ENCODE results near the gene AASDHPPT. TPM values are rescaled to one million over a fixed set of nuclear protein-coding genes. Genes with fewer than 3 reads are reported as not detected.

The AASDHPPT gene, protein sequence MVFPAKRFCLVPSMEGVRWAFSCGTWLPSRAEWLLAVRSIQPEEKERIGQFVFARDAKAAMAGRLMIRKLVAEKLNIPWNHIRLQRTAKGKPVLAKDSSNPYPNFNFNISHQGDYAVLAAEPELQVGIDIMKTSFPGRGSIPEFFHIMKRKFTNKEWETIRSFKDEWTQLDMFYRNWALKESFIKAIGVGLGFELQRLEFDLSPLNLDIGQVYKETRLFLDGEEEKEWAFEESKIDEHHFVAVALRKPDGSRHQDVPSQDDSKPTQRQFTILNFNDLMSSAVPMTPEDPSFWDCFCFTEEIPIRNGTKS
- total RNA-seq, result 47.3 TPM
- 10 to 100 TPM; 39.0 to 55.0 (median 50.0) TPM for polyA plus RNA-seq (ENCODE audit: insufficient read depth in 1 of 8, insufficient read length in 8 of 8, low replicate concordance in 1 of 8)
- long read RNA-seq, donor 1, transcript AASDHPPT-201 (6 exons, 2,955 nt), result major isoform, 28 of 37 reads
- long read RNA-seq, donor 1, partial matches to known transcripts, result 8 of 37 reads
- long read RNA-seq, donor 1, other reads (novel, unspliced or antisense), result 0 of 37 reads
- long read RNA-seq, donor 2, transcript AASDHPPT-201 (6 exons, 2,955 nt), result major isoform, 7 of 7 reads
- long read RNA-seq, donor 2, partial matches to known transcripts, result 0 of 7 reads
- long read RNA-seq, donor 2, other reads (novel, unspliced or antisense), result 0 of 7 reads
- long read RNA-seq, donor 3, full-length matches to known transcripts, result 40 of 40 reads
- long read RNA-seq, donor 3, partial matches to known transcripts, result 0 of 40 reads
- long read RNA-seq, donor 3, other reads (novel, unspliced or antisense), result 0 of 40 reads
- long read RNA-seq, donor 4, transcript AASDHPPT-201 (6 exons, 2,955 nt), result major isoform, 18 of 20 reads
- long read RNA-seq, donor 4, partial matches to known transcripts, result 0 of 20 reads
- long read RNA-seq, donor 4, other reads (novel, unspliced or antisense), result 0 of 20 reads
- long read RNA-seq, donor 5, full-length matches to known transcripts, result 88 of 88 reads
- long read RNA-seq, donor 5, partial matches to known transcripts, result 0 of 88 reads
- long read RNA-seq, donor 5, other reads (novel, unspliced or antisense), result 0 of 88 reads
- long read RNA-seq, donor 6, transcript AASDHPPT-201 (6 exons, 2,955 nt), result major isoform, 50 of 54 reads
- long read RNA-seq, donor 6, partial matches to known transcripts, result 0 of 54 reads
- long read RNA-seq, donor 6, other reads (novel, unspliced or antisense), result 0 of 54 reads
- long read RNA-seq, donor 7, transcript AASDHPPT-201 (6 exons, 2,955 nt), result major isoform, 50 of 50 reads
- long read RNA-seq, donor 7, partial matches to known transcripts, result 0 of 50 reads
- long read RNA-seq, donor 7, other reads (novel, unspliced or antisense), result 0 of 50 reads
- long read RNA-seq, donor 8, transcript AASDHPPT-201 (6 exons, 2,955 nt), result major isoform, 24 of 26 reads
- long read RNA-seq, donor 8, partial matches to known transcripts, result 0 of 26 reads
- long read RNA-seq, donor 8, other reads (novel, unspliced or antisense), result 0 of 26 reads
- long read RNA-seq, donor 9, full-length matches to known transcripts, result 41 of 41 reads
- long read RNA-seq, donor 9, partial matches to known transcripts, result 0 of 41 reads
- long read RNA-seq, donor 9, other reads (novel, unspliced or antisense), result 0 of 41 reads
- long read RNA-seq, donor 10, full-length matches to known transcripts, result 54 of 54 reads
- long read RNA-seq, donor 10, partial matches to known transcripts, result 0 of 54 reads
- long read RNA-seq, donor 10, other reads (novel, unspliced or antisense), result 0 of 54 reads
- long read RNA-seq, donor 11, transcript AASDHPPT-201 (6 exons, 2,955 nt), result major isoform, 29 of 53 reads
- long read RNA-seq, donor 11, partial matches to known transcripts, result 24 of 53 reads
- long read RNA-seq, donor 11, other reads (novel, unspliced or antisense), result 0 of 53 reads

DNA sequence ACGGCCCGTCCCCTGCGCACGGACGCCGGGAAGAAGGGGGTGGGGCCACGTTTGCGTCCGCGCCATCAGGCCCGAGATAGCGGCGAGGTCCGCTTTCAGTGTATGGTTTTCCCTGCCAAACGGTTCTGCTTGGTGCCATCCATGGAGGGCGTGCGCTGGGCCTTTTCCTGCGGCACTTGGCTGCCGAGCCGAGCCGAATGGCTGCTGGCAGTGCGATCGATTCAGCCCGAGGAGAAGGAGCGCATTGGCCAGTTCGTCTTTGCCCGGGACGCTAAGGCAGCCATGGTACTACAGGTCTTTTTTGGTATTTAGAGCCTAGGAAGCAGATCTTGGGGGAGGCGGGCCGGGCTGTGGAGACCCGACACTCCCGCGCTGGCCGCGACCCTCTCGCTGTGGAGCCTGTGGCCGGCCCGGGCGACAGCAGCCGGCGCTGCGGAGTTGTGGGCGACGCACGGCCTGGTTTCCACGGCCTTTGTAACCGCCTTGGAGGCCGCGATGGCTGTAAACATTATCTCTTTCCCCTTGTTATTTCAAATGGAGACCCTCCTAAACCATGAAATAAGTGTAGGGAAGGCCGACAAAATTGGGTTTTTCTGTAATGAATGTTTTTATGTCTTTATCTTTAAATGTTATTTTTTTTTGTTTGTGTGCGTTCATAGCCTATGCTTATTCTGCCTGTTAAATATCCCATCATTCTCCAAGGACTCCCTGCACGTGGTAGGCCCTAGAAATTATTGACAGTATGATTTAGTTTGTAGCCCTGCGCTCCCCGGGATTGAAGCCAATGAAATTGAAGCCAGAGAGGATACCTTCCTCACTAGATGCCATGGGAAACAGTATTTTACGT is at the start of gene AASDHPPT:
TSS of gene AASDHPPT (plus strand) at position 54 of the 847 bp plus-strand sequence. CDS start at position 103, 49 bp downstream.
- WGBS (ENCODE audit: insufficient coverage), result under 1% methylated on average over 44 of the region's 55 CpGs
- Histone ChIP-seq H3K4me1 (ENCODE audit: control insufficient read depth, insufficient read depth, low read length) (peaks cover 8% of the 10 kb centered on the region), H3K27ac (ENCODE audit: low read length) (peak within 1 kb of the TSS; percentile 100), H3K9me3 (replicated peaks; ENCODE audit: control insufficient read depth, low read depth, low read length) (no peaks in the 10 kb centered on the region), H3K27me3 (ENCODE audit: control insufficient read depth, insufficient read depth, low read length) (no peaks in the 10 kb centered on the region), H3K4me3 (ENCODE audit: low read length) (peak within 1 kb of the TSS; percentile 95), H3K36me3 (ENCODE audit: control insufficient read depth, insufficient read depth, low read length) (peaks cover 9% of the 10 kb centered on the region)
- peak; percentile 69 for DNase-seq

DNA sequence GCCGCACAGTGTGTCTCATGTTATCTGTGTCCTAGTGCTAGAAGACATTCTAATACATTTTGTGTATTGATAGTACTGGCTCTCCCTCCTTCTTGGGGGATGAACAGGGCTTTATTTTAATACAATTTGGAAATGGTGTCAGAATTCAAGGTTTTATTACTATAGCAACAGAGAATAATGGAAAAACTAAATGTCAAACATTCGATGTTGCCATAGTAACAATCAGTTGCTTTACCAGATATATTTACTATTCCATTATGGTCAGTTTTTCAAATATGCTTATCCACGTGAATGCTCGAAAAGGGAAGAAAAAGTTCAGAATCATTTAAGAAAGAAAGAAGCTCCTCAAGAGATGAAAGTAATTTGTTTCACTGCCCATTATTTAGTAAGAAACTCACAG is 46.9 kb upstream of the AASDHPPT start:
- Histone ChIP-seq H3K4me1 (ENCODE audit: control insufficient read depth, insufficient read depth, low read length) (no peaks in the 10 kb centered on the region), H3K9me3 (replicated peaks; ENCODE audit: control insufficient read depth, low read depth, low read length) (no peaks in the 10 kb centered on the region), H3K27me3 (ENCODE audit: control insufficient read depth, insufficient read depth, low read length) (no peaks in the 10 kb centered on the region), H3K36me3 (ENCODE audit: control insufficient read depth, insufficient read depth, low read length) (no peaks in the 10 kb centered on the region), H3K4me3 (ENCODE audit: low read length) (no peak overlapping the region), H3K27ac (ENCODE audit: low read length) (no peak overlapping the region)
- DNase-seq, result no peak
- no CpG with 5 or more reads among the region's 4 CpGs for WGBS (ENCODE audit: insufficient coverage)

DNA sequence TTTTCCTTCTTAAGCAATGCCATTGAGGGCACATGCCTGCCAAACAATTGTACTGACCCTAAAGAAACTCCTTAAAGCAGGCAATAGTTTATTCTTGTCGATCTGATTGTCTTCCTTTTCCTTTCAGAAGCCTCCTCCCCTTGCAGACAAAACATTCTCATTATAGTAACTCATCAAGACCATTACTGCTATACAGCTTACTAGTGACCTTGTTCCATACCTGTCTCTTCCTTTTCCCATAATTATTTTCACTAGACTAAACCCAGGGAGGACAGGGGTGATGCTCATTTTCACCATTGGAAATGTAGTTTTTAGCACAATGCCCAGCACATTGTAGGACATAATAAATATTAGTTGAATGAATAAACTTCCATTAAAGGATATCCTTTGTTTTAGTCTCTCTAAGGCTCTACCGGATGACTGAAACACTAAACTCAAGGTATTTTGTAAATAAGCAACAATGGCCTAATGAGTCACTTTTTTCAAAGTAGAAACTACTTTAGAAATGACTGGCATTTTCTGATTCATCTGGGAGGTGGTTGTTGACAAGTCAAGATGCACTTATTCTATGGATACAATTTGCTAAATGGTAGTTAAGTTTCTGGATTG is 46.2 kb upstream of the AASDHPPT start:
- H3K9me3 ChIP-seq (replicated peaks; ENCODE audit: control insufficient read depth, low read depth, low read length), result no peaks in the 10 kb centered on the region
- WGBS (ENCODE audit: insufficient coverage), result 63% methylated on average over 1 of the region's 2 CpGs
- no peak for DNase-seq
- H3K36me3 ChIP-seq (ENCODE audit: control insufficient read depth, insufficient read depth, low read length), result no peaks in the 10 kb centered on the region
- no peaks in the 10 kb centered on the region for H3K4me1 ChIP-seq (ENCODE audit: control insufficient read depth, insufficient read depth, low read length)
- H3K27ac ChIP-seq (ENCODE audit: low read length), result no peak overlapping the region
- H3K27me3 ChIP-seq (ENCODE audit: control insufficient read depth, insufficient read depth, low read length), result no peaks in the 10 kb centered on the region
- no peak overlapping the region for H3K4me3 ChIP-seq (ENCODE audit: low read length)

DNA sequence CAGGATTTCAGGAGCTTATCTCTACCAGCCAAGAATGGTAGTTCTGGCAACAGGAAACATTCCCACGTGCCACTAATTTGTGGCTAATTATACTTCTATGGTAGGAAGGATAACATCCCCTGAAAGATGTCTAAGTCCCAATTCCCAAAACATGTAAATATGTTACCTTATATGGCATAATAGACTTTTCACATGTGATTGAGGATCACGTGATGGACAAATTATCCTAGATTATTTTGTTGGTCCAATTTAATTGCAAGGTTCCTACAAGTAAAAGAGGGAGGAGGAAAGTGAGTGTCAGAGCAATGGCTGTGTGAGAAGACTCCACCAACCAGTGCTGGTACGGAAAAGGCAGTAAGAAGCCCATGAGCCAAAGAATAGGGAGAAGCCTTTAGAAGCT is 45.5 kb upstream of the AASDHPPT start:
- no peaks in the 10 kb centered on the region for H3K9me3 ChIP-seq (replicated peaks; ENCODE audit: control insufficient read depth, low read depth, low read length)
- H3K4me3 ChIP-seq (ENCODE audit: low read length), result no peak overlapping the region
- H3K27ac ChIP-seq (ENCODE audit: low read length), result no peak overlapping the region
- H3K27me3 ChIP-seq (ENCODE audit: control insufficient read depth, insufficient read depth, low read length), result no peaks in the 10 kb centered on the region
- no CpG with 5 or more reads among the region's 3 CpGs for WGBS (ENCODE audit: insufficient coverage)
- no peaks in the 10 kb centered on the region for H3K36me3 ChIP-seq (ENCODE audit: control insufficient read depth, insufficient read depth, low read length)
- DNase-seq, result no peak
- H3K4me1 ChIP-seq (ENCODE audit: control insufficient read depth, insufficient read depth, low read length), result no peaks in the 10 kb centered on the region

DNA sequence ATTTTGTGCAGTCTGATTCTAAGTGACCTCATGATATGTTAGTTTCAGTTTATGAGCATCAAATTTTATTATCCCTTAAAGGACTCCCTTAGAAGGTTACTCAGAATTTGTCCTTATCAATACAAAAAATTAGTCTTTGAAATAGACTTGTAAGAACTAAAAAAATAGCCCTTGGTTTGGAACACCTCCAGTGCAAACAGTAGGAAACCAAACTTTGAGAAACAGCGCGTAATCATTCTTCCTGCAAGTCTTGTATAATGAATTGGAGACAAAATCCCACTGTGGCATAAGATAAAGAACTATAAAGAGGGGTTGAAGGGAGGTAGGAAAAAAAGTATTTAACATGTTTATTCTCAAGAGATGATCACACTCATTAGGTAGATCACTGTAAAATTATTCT is 44.6 kb upstream of the AASDHPPT start:
- Histone ChIP-seq H3K4me3 (ENCODE audit: low read length) (no peak overlapping the region), H3K27ac (ENCODE audit: low read length) (no peak overlapping the region), H3K4me1 (ENCODE audit: control insufficient read depth, insufficient read depth, low read length) (no peaks in the 10 kb centered on the region), H3K36me3 (ENCODE audit: control insufficient read depth, insufficient read depth, low read length) (no peaks in the 10 kb centered on the region), H3K9me3 (replicated peaks; ENCODE audit: control insufficient read depth, low read depth, low read length) (no peaks in the 10 kb centered on the region), H3K27me3 (ENCODE audit: control insufficient read depth, insufficient read depth, low read length) (no peaks in the 10 kb centered on the region)
- no peak for DNase-seq
- WGBS (ENCODE audit: insufficient coverage), result no CpG with 5 or more reads among the region's 2 CpGs

DNA sequence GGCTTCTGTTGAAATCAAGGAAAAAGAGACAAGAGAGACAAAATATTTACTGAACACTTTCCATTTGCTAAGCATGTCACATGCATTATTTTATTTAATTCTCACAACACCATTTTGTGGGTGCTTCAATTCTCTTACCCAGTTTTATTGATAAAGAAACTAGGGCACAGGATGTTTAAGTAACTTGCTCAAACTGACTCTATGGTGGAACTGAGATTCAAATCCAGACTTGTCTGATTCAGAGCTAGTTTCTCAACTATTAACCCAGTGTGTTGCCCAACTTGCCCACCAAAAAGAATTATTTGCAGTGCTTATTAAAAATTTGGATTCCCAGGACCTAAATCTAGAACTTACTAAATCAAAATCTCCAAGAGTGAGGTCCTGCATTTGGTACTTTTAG is 33.9 kb upstream of the AASDHPPT start:
- Histone ChIP-seq H3K27me3 (ENCODE audit: control insufficient read depth, insufficient read depth, low read length) (no peaks in the 10 kb centered on the region), H3K4me3 (ENCODE audit: low read length) (no peak overlapping the region), H3K9me3 (replicated peaks; ENCODE audit: control insufficient read depth, low read depth, low read length) (no peaks in the 10 kb centered on the region), H3K36me3 (ENCODE audit: control insufficient read depth, insufficient read depth, low read length) (no peaks in the 10 kb centered on the region), H3K27ac (ENCODE audit: low read length) (no peak overlapping the region), H3K4me1 (ENCODE audit: control insufficient read depth, insufficient read depth, low read length) (no peaks in the 10 kb centered on the region)
- no peak for DNase-seq

DNA sequence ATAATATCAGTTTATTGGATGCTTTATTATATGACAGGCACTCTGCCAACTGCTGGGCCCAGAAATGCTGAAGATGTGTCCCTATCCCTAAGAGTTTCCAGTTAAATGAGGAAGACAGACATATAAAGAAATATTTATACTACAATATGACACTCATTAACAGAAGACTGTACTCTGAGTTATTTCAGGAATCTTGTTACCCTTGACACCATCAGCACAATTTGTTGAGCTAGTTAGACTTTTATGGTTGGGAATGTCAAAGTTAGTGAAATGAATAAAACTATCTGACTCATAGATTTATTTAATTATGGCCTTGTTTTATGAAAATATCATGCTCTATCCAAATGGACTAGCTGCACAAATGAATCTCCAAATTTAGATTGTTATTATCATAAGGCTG is 29.8 kb upstream of the AASDHPPT start:
- Histone ChIP-seq H3K27ac (ENCODE audit: low read length) (no peak overlapping the region), H3K36me3 (ENCODE audit: control insufficient read depth, insufficient read depth, low read length) (no peaks in the 10 kb centered on the region), H3K4me3 (ENCODE audit: low read length) (no peak overlapping the region), H3K9me3 (replicated peaks; ENCODE audit: control insufficient read depth, low read depth, low read length) (no peaks in the 10 kb centered on the region), H3K4me1 (ENCODE audit: control insufficient read depth, insufficient read depth, low read length) (no peaks in the 10 kb centered on the region), H3K27me3 (ENCODE audit: control insufficient read depth, insufficient read depth, low read length) (no peaks in the 10 kb centered on the region)
- DNase-seq, result no peak

DNA sequence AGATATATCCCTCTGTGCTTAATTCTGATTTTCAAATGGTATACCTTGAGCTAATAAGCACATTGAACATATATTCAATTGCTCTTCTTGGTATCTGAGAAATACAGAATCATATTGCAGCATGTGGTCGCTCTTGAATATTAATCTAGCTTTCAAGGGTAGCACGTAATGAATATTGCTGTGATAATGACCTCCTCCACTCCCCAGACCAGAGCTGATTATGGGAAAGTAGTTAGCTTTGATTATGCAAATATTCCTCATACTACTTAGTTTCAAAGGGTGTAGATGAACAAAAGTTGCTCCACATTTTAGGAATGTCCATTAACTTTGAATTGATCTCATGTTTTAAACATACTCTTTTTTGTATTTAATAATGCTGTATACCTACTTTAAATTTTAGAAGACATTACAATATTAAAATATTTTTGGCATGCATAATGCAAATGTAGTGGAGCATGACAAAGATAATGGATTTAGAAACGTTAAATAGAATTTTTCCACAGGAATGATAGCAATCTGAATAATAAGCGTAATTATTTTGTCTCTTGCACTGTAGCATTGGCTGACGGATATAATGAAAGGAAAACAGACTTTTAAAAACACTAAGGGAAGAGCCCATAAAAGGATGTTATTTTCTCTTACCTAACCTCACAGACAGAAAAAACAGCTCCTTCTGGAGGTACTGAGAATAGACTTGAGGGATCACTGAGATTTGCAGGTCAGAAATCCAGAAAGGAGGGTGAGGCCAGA is 27.6 kb upstream of the AASDHPPT start:
- Histone ChIP-seq H3K27ac (ENCODE audit: low read length) (no peak overlapping the region), H3K27me3 (ENCODE audit: control insufficient read depth, insufficient read depth, low read length) (no peaks in the 10 kb centered on the region), H3K36me3 (ENCODE audit: control insufficient read depth, insufficient read depth, low read length) (no peaks in the 10 kb centered on the region), H3K9me3 (replicated peaks; ENCODE audit: control insufficient read depth, low read depth, low read length) (no peaks in the 10 kb centered on the region), H3K4me3 (ENCODE audit: low read length) (no peak overlapping the region), H3K4me1 (ENCODE audit: control insufficient read depth, insufficient read depth, low read length) (no peaks in the 10 kb centered on the region)
- no peak for DNase-seq
- no CpG with 5 or more reads among the region's 5 CpGs for WGBS (ENCODE audit: insufficient coverage)

Measured in muscle of leg (tissue), 16 donors.